Psoas muscle (tissue), 8 donors: ENCODE results near the gene RFT1. TPM values are rescaled to one million over a fixed set of nuclear protein-coding genes. Genes with fewer than 3 reads are reported as not detected.

ENCODE experiments used
- ATAC-seq, 4 donors: fragments of 200-7000 bp; cut with Tn5 transposase; one replicate each; pipeline ENCODE4 v1.9.1; 2020; ENCODE audit warnings: moderate library complexity in 3 of 4, mild to moderate bottlenecking in 2 of 4
- DNase-seq, 2 donors: peaks; one replicate each; pipeline ENCODE4 v3.0.0-alpha.2; 2020
- H3K27ac ChIP-seq: fragments of 200-600 bp; one replicate; pipeline ENCODE4 v1.8.0; 2022
- H3K27me3 ChIP-seq, 3 donors: fragments of 200-600 bp in 1 of 3; one replicate each; pipeline versions ENCODE4 v1.6.1 to v1.8.0; 2013 to 2022; ENCODE audit warnings: low read length in 2 of 3, mild to moderate bottlenecking in 2 of 3, moderate library complexity in 1 of 3; ENCODE audit not compliant: insufficient read depth in 3 of 3
- H3K36me3 ChIP-seq, 2 donors: fragments of 200-600 bp in 1 of 2; one replicate each; pipeline versions ENCODE4 v1.6.1 to v1.8.0; 2013 to 2022; ENCODE audit warnings: low read depth in 1 of 2, mild to moderate bottlenecking in 1 of 2, moderate library complexity in 1 of 2; ENCODE audit not compliant: insufficient read depth in 1 of 2
- H3K4me1 ChIP-seq: fragments of 200-600 bp; one replicate; pipeline ENCODE4 v1.8.0; 2022
- H3K4me3 ChIP-seq: fragments of 200-600 bp; one replicate; pipeline ENCODE4 v1.8.0; 2022; ENCODE audit warnings: mild to moderate bottlenecking
- H3K9me3 ChIP-seq: fragments of 200-600 bp; one replicate; pipeline ENCODE4 v1.8.0; 2022
- CTCF ChIP-seq: fragments of 200-600 bp; IDR thresholded peaks from one replicate; pipeline ENCODE4 v1.8.0; 2022; ENCODE audit warnings: antibody characterized with exemption
- WGBS, 3 donors: extraction: QIAGEN DNeasy Blood & Tissue Kit; methylation state at CpG; one replicate each; pipeline versions ENCODE4 v1.1.6 to v1.1.7; 2013; 5-methylcytosine and 5-hydroxymethylcytosine counted together
- intact Hi-C, 2 donors: fragments of 100-400 bp; cut with DNase I; formaldehyde crosslinking; loops; one replicate each; pipeline versions ENCODE4 v1.11.0 to v1.14.2; 2022
- polyA plus RNA-seq, 3 donors: library from polyadenylated mRNA; stranded (reverse); fragments of 200-250 nt; gene quantifications; one replicate each; pipeline ENCODE4 v1.2.3, GENCODE V29; 2013
- total RNA-seq, 4 donors: library from RNA; stranded (reverse); fragmentation: NEBNext Ultra II Directional in 2 of 4; extraction: Animal tissue kit (Norgen Biotek cat#: 25700) in 2 of 4; gene quantifications; one replicate each; pipeline versions ENCODE4 v1.2.1 to v1.2.4, GENCODE V29; 2021 to 2023
- donor health status: healthy with polysubstance abuse.
- donor health status: DM: no; HTN: no; CAD: no; lungs with moderate emphysema.
- donor health status: Bipolar disorder and iron deficiency.
- donor health status: healthy.
- donor health status: DM: yes; HTN: yes; CAD: no.
- donor health status: DM: no; HTN: no; CAD: no.
- donor health status: DM: no; HTN: no; CAD: no.
- donor health status: DM: yes; HTN: yes; CAD: no.

RFT1 gene
- total and polyA plus RNA-seq, 7 donors: 5.4 to 13.2 (median 6.9) TPM

- no peak overlapping the region for H3K4me3 ChIP-seq
- no peak overlapping the region for H3K27ac ChIP-seq
- 87 to 90% (median 89%) methylated on average over 15 of the region's 15 CpGs for WGBS, 3 donors
- intact Hi-C loops: no loop called here
- H3K4me1 ChIP-seq: peaks cover 7% of the 10 kb centered on the region
- no peak for DNase-seq
- no peaks in the 10 kb centered on the region for H3K9me3 ChIP-seq
- H3K27me3 ChIP-seq: no peaks in the 10 kb centered on the region
- no peaks in the 10 kb centered on the region for H3K36me3 ChIP-seq
- ATAC-seq: no peak
- no peak for TF ChIP-seq CTCF
These were observed 38.1 kb upstream of the RFT1 start for GRCh38 chr3:53168175-53168923.

GRCh38 chr3:53167418-53168174 lies 37.4 kb upstream of the RFT1 start:
- intact Hi-C loops: no loop called here
- peaks cover 7% of the 10 kb centered on the region for H3K4me1 ChIP-seq
- H3K4me3 ChIP-seq: no peak overlapping the region
- H3K27me3 ChIP-seq: no peaks in the 10 kb centered on the region
- TF ChIP-seq CTCF: no peak
- ATAC-seq (no peak), DNase-seq (no peak)
- H3K27ac ChIP-seq: no peak overlapping the region
- no peaks in the 10 kb centered on the region for H3K9me3 ChIP-seq
- no peaks in the 10 kb centered on the region for H3K36me3 ChIP-seq
- WGBS, 3 donors: 78 to 85% (median 83%) methylated on average over 7 of the region's 7 CpGs

GRCh38 chr3:53166781-53167291 lies 36.6 kb upstream of the RFT1 start:
- peak; percentile 71 to 84 for DNase-seq
- TF ChIP-seq CTCF: no peak
- intact Hi-C loops: no loop called here
- Histone ChIP-seq H3K36me3 (no peaks in the 10 kb centered on the region), H3K4me3 (no peak overlapping the region), H3K9me3 (no peaks in the 10 kb centered on the region), H3K27ac (no peak overlapping the region), H3K27me3 (no peaks in the 10 kb centered on the region), H3K4me1 (peaks cover 7% of the 10 kb centered on the region)
- 38 to 46% (median 42%) methylated on average over 9 of the region's 9 CpGs for WGBS, 3 donors
- peak; percentile 48 to 69 (median 60) for ATAC-seq

- 91 to 92% (median 92%) methylated on average over 4 of the region's 4 CpGs for WGBS, 3 donors
- no peaks in the 10 kb centered on the region for H3K36me3 ChIP-seq
These were observed 36.0 kb upstream of the RFT1 start for GRCh38 chr3:53166206-53166605.

More at GRCh38 chr3:53166206-53166605, 36.0 kb upstream of the RFT1 start:
- H3K27ac ChIP-seq: no peak overlapping the region
- peaks cover 7% of the 10 kb centered on the region for H3K4me1 ChIP-seq
- no peaks in the 10 kb centered on the region for H3K27me3 ChIP-seq
- intact Hi-C loops: no loop called here
- DNase-seq (no peak), ATAC-seq (no peak)
- H3K4me3 ChIP-seq: no peak overlapping the region
- no peaks in the 10 kb centered on the region for H3K9me3 ChIP-seq
- TF ChIP-seq CTCF: no peak
